ENCODE measurements around the gene TTC1.

TTC1 gene

DNA sequence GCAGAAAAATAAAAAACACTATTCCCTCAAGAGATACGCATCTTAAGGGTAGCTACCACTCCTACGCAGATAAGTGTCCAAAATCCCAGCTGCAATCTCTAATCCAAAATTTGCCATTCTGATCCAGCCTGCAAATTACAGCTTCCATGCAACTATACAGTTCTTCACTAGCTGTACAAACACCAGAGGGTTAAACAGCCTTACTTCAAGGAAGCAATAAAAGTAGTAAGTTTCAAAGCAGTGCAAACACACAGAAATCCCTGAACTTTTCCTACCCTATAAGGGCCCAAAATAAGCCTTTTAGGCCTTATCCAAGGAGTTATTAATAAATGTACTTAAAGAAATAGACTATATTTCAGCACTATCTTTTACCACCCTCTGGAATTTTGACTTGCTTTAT, 70.8 kb downstream of the TTC1 start:
- no peak for ATAC-seq
- TF ChIP-seq PPARA (CRISPR knock-in tag; IDR thresholded peaks at IDR 0.05; ENCODE audit: borderline replicate concordance) (no peak), ISL1 (CRISPR knock-in tag; IDR thresholded peaks at IDR 0.05) (no peak), GLIS3 (CRISPR knock-in tag; IDR thresholded peaks at IDR 0.05) (no peak), ZFP3 (CRISPR knock-in tag; IDR thresholded peaks at IDR 0.05) (no peak), TCF4 (CRISPR knock-in tag; IDR thresholded peaks at IDR 0.05; ENCODE audit: borderline replicate concordance) (no peak), RARB (CRISPR knock-in tag; IDR thresholded peaks at IDR 0.05) (no peak), SNAI2 (CRISPR knock-in tag; IDR thresholded peaks at IDR 0.05) (no peak)
- TF ChIP-seq, protein P1, sequence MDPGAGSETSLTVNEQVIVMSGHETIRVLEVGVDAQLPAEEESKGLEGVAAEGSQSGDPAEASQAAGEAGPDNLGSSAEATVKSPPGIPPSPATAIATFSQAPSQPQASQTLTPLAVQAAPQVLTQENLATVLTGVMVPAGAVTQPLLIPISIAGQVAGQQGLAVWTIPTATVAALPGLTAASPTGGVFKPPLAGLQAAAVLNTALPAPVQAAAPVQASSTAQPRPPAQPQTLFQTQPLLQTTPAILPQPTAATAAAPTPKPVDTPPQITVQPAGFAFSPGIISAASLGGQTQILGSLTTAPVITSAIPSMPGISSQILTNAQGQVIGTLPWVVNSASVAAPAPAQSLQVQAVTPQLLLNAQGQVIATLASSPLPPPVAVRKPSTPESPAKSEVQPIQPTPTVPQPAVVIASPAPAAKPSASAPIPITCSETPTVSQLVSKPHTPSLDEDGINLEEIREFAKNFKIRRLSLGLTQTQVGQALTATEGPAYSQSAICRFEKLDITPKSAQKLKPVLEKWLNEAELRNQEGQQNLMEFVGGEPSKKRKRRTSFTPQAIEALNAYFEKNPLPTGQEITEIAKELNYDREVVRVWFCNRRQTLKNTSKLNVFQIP (CRISPR knock-in tag; IDR thresholded peaks at IDR 0.05; ENCODE audit: borderline replicate concordance, low read depth): no peak

DNA sequence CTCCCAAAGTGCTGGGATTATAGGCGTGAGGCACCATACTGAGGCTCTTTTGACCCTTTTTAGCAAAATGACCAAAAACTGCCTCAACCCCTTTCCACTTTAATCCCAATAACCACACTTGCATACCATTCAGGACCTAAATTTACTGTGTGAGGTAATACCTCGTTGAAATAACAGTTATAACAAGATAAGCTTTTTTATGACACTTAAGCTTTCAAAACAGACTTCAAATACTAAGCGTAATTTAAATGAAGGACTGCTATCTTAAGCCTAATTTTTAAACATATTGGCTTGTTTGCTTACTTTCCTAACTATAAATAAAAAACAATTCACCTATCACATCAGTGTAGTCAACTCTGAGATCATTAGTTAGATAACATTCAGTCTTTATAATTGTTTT, 72.6 kb downstream of the TTC1 start:
- ATAC-seq: no peak
- TF ChIP-seq GLIS3 (CRISPR knock-in tag; IDR thresholded peaks at IDR 0.05) (no peak), SNAI2 (CRISPR knock-in tag; IDR thresholded peaks at IDR 0.05) (no peak), ZFP30 (CRISPR knock-in tag; IDR thresholded peaks at IDR 0.05) (no peak), ARNTL (CRISPR knock-in tag; IDR thresholded peaks at IDR 0.05; ENCODE audit: borderline replicate concordance, low read depth) (no peak), ZNF70 (CRISPR knock-in tag; IDR thresholded peaks at IDR 0.05) (no peak), ZFP3 (CRISPR knock-in tag; IDR thresholded peaks at IDR 0.05) (no peak), RARB (CRISPR knock-in tag; IDR thresholded peaks at IDR 0.05) (no peak), OSR1 (CRISPR knock-in tag; IDR thresholded peaks at IDR 0.05) (no peak), ZC3H10 (CRISPR knock-in tag; IDR thresholded peaks at IDR 0.05) (no peak), ISL1 (CRISPR knock-in tag; IDR thresholded peaks at IDR 0.05) (no peak)

DNA sequence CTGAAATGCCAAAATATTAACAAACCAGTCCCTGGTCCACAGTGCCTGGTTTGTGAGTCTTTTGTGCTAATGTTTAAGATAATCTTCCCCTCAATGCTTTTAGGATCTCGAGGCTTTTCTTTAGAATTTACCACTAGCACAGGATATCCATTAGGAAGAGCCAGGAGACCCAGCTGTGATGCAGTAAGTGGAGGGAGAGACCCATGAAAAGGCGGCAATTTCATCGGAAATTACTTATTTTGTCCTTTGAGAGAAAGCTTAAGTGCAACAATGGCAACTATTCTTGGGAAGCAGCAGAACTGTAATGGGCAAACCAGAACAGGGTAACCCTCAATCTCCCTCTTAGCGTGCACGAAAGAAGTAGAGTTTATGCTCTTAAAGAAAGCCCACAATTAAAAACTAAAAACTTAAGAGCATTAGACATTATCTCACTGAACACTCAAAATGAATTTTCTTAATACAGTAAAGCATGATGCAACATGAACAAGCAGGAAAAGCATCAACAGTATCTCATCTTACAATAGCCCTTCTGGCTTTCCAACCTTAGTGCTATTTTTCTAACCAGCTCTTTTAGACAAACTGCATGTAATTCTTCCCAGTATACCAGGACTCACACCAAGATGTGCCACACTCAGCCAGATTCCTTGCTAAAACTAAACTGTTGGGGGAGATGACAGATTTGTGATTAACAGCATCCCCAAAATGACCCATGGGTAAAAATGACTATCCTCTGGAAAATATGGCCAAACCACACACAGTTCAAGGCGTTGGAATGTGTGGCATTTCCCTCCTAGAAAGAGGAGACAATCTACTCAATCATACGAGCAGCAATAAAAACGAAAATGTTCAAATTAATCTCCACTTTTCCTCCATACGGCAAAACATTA, 73.9 kb downstream of the TTC1 start:
- peak; percentile 88 for ATAC-seq
- TF ChIP-seq RARB (CRISPR knock-in tag; IDR thresholded peaks at IDR 0.05): peak; percentile 56; the same call in 1 of the 2 replicates
- TF ChIP-seq ZFP30 (CRISPR knock-in tag; IDR thresholded peaks at IDR 0.05): no peak
- no peak for TF ChIP-seq ZNF565 (CRISPR knock-in tag; conservative IDR thresholded peaks at IDR 0.05; ENCODE audit: low read depth)
- TF ChIP-seq, protein P2, sequence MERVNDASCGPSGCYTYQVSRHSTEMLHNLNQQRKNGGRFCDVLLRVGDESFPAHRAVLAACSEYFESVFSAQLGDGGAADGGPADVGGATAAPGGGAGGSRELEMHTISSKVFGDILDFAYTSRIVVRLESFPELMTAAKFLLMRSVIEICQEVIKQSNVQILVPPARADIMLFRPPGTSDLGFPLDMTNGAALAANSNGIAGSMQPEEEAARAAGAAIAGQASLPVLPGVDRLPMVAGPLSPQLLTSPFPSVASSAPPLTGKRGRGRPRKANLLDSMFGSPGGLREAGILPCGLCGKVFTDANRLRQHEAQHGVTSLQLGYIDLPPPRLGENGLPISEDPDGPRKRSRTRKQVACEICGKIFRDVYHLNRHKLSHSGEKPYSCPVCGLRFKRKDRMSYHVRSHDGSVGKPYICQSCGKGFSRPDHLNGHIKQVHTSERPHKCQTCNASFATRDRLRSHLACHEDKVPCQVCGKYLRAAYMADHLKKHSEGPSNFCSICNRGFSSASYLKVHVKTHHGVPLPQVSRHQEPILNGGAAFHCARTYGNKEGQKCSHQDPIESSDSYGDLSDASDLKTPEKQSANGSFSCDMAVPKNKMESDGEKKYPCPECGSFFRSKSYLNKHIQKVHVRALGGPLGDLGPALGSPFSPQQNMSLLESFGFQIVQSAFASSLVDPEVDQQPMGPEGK (CRISPR knock-in tag; IDR thresholded peaks at IDR 0.05; ENCODE audit: borderline replicate concordance): peak; percentile 87
- TF ChIP-seq CSDC2 (CRISPR knock-in tag; IDR thresholded peaks at IDR 0.05): no peak
- TF ChIP-seq, protein P1 (CRISPR knock-in tag; IDR thresholded peaks at IDR 0.05; ENCODE audit: borderline replicate concordance, low read depth): 0 out of 2 replicates have a peak, but pooled peaks have one; percentile 64
- no peak for TF ChIP-seq ZFP3 (CRISPR knock-in tag; IDR thresholded peaks at IDR 0.05)
- peak; percentile 80 for TF ChIP-seq ISL1 (CRISPR knock-in tag; IDR thresholded peaks at IDR 0.05)

DNA sequence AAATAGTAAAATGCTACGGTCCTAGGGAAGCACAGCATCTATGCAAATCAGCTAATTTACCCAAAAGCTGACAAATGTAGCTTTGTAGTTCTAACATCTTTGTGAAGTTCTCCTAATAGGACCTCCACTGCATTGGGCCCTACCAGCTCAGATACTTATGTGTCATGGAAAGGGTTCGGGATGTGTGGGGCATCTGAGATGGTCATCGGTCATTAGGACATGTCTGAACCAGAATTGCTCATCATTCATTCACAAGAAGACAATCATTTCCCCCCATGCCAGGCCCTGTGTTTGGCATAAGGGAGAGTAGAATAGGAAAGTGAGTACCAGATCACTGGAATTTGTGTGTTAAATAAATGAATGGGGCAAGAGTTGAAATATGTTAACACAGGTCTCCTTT, 74.6 kb downstream of the TTC1 start:
- ATAC-seq: peak; percentile 74
- 0 out of 2 replicates have a peak, but pooled peaks have one; percentile 13 for TF ChIP-seq CSDC2 (CRISPR knock-in tag; IDR thresholded peaks at IDR 0.05)
- no peak for TF ChIP-seq ZFP30 (CRISPR knock-in tag; IDR thresholded peaks at IDR 0.05)

DNA sequence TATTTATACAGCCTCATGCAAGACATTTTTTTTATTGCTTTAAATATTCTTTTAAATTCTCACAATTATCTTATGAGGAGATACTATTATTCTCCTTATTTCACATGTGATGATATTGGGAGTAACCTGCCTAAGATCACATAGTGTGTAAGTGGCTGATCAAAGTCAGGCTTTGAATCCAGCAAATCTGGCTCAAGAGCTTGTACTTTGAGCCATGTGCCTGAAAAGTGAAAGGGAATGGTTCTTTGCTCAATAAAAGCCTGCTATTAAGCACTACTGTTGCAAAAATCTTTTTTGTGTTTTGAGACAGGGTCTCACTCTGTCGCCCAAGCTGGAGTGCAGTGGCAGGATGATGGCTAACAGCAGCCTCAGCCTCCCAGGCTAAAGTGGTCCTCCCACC, 75.2 kb downstream of the TTC1 start:
- TF ChIP-seq ARNTL (CRISPR knock-in tag; IDR thresholded peaks at IDR 0.05; ENCODE audit: borderline replicate concordance, low read depth) (no peak), GLIS3 (CRISPR knock-in tag; IDR thresholded peaks at IDR 0.05) (no peak), ZNF8 (CRISPR knock-in tag; IDR thresholded peaks at IDR 0.05) (no peak), ZNF565 (CRISPR knock-in tag; conservative IDR thresholded peaks at IDR 0.05; ENCODE audit: low read depth) (no peak), ZFP3 (CRISPR knock-in tag; IDR thresholded peaks at IDR 0.05) (no peak), ESRRG (CRISPR knock-in tag; IDR thresholded peaks at IDR 0.05) (no peak), RARB (CRISPR knock-in tag; IDR thresholded peaks at IDR 0.05) (no peak), ZC3H10 (CRISPR knock-in tag; IDR thresholded peaks at IDR 0.05) (no peak), SNAI2 (CRISPR knock-in tag; IDR thresholded peaks at IDR 0.05) (no peak), OSR1 (CRISPR knock-in tag; IDR thresholded peaks at IDR 0.05) (no peak), CSDC2 (CRISPR knock-in tag; IDR thresholded peaks at IDR 0.05) (no peak), TCF4 (CRISPR knock-in tag; IDR thresholded peaks at IDR 0.05; ENCODE audit: borderline replicate concordance) (no peak), ZNF70 (CRISPR knock-in tag; IDR thresholded peaks at IDR 0.05) (no peak), ISL1 (CRISPR knock-in tag; IDR thresholded peaks at IDR 0.05) (no peak)
- TF ChIP-seq, protein P3, sequence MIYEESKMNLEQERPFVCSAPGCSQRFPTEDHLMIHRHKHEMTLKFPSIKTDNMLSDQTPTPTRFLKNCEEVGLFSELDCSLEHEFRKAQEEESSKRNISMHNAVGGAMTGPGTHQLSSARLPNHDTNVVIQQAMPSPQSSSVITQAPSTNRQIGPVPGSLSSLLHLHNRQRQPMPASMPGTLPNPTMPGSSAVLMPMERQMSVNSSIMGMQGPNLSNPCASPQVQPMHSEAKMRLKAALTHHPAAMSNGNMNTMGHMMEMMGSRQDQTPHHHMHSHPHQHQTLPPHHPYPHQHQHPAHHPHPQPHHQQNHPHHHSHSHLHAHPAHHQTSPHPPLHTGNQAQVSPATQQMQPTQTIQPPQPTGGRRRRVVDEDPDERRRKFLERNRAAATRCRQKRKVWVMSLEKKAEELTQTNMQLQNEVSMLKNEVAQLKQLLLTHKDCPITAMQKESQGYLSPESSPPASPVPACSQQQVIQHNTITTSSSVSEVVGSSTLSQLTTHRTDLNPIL (CRISPR knock-in tag; IDR thresholded peaks at IDR 0.05; ENCODE audit: low read depth): no peak
- TF ChIP-seq, protein P4, sequence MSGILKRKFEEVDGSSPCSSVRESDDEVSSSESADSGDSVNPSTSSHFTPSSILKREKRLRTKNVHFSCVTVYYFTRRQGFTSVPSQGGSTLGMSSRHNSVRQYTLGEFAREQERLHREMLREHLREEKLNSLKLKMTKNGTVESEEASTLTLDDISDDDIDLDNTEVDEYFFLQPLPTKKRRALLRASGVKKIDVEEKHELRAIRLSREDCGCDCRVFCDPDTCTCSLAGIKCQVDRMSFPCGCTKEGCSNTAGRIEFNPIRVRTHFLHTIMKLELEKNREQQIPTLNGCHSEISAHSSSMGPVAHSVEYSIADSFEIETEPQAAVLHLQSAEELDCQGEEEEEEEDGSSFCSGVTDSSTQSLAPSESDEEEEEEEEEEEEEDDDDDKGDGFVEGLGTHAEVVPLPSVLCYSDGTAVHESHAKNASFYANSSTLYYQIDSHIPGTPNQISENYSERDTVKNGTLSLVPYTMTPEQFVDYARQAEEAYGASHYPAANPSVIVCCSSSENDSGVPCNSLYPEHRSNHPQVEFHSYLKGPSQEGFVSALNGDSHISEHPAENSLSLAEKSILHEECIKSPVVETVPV (CRISPR knock-in tag; IDR thresholded peaks at IDR 0.05): no peak
- TF ChIP-seq, protein P2 (CRISPR knock-in tag; IDR thresholded peaks at IDR 0.05; ENCODE audit: borderline replicate concordance): no peak
- ATAC-seq: no peak
